K562 (cell line): ENCODE measurements around the gene S100A10. TPM values are rescaled to one million over a fixed set of nuclear protein-coding genes. Genes with fewer than 3 reads are reported as not detected.

Source experiments
- DACH1 ChIP-seq: fragments of 450-650 bp; IDR thresholded peaks from 2 replicates; pipeline ENCODE4 v1.6.1; 2018; ENCODE audit not compliant: partially characterized antibody
- FOXA1 ChIP-seq: fragments of 450-650 bp; IDR thresholded peaks from 2 replicates; pipeline ENCODE4 v1.6.1; 2016; ENCODE audit warnings: mild to moderate bottlenecking, borderline replicate concordance
- MECOM ChIP-seq: fragments of 250-450 bp; sonication (Bioruptor Pico); IDR thresholded peaks from 2 replicates; pipeline ENCODE4 v1.8.0; 2022; ENCODE audit warnings: inconsistent platforms
- NFE2 ChIP-seq: IDR thresholded peaks from 2 replicates; pipeline ENCODE4 v1.6.1; 2014; ENCODE audit warnings: antibody characterized with exemption, low read depth
- RNF2 ChIP-seq: sonication (generic); IDR thresholded peaks from 2 replicates; pipeline ENCODE4 v1.6.1; 2016
- ZNF24 ChIP-seq: fragments of 450-650 bp; IDR thresholded peaks from 2 replicates; pipeline ENCODE4 v1.6.1; 2016
- ZNF274 ChIP-seq: IDR thresholded peaks from 2 replicates; pipeline ENCODE4 v1.6.1; 2011; ENCODE audit warnings: low read depth, mild to moderate bottlenecking, low read length, moderate library complexity, borderline replicate concordance
- polyA plus RNA-seq, 8 experiments: library from polyadenylated mRNA; depleted of rRNA in 4 of 8; stranded (reverse) in 5 of 8; unstranded in 3 of 8; fragments of >200 nt; fragmentation: Nextera tagmentation in 2 of 8; fragmentation: Illumina TruSeq in 1 of 8; extraction: Ambion mirVana in 2 of 8; extraction: Trizol in 1 of 8; gene quantifications; 2 replicates each; pipeline versions ENCODE4 v1.2.1 to v1.2.3, GENCODE V29; 2011 to 2014; ENCODE audit warnings: inconsistent platforms in 1 of 8, missing spikeins in 1 of 8
- total RNA-seq, 7 experiments: library from RNA; depleted of rRNA in 6 of 7; stranded (reverse); fragments of >200 nt in 6 of 7; fragmentation: Illumina TruSeq in 2 of 7; extraction: Trizol in 2 of 7; gene quantifications; 2 replicates each; pipeline versions ENCODE4 v1.2.1 to v1.2.3, GENCODE V29; 2011 to 2021; ENCODE audit warnings: low replicate concordance in 1 of 7
- TF ChIP-seq, protein P1 (sequence below), 2 experiments: IDR thresholded peaks; 2 replicates each; pipeline ENCODE4 v1.6.1; 2011; ENCODE audit warnings: borderline replicate concordance in 1 of 2, control low read depth in 1 of 2, low read depth in 1 of 2, low read length in 1 of 2, mild to moderate bottlenecking in 1 of 2, mixed read lengths in 1 of 2, moderate library complexity in 1 of 2; ENCODE audit not compliant: insufficient read depth in 1 of 2, insufficient read length in 1 of 2, poor library complexity in 1 of 2, severe bottlenecking in 1 of 2; ENCODE audit errors: extremely low read depth in 1 of 2
- TF ChIP-seq, protein P2 (sequence below): fragments of 250-450 bp; sonication (Bioruptor Pico); IDR thresholded peaks from 2 replicates; pipeline ENCODE4 v1.4.0; 2020
- TF ChIP-seq, protein P3 (sequence below), 2 experiments: fragments of 450-650 bp; IDR thresholded peaks; 2 replicates each; pipeline ENCODE4 v1.6.1; 2016
- TF ChIP-seq, protein P4 (sequence below), 2 experiments: IDR thresholded peaks in 1 of 2; conservative IDR thresholded peaks in 1 of 2; 2 replicates each; pipeline ENCODE4 v1.6.1; 2016; ENCODE audit warnings: low read depth in 2 of 2, mild to moderate bottlenecking in 1 of 2, missing compliant biosample characterization in 1 of 2, missing genetic modification characterization in 1 of 2, moderate library complexity in 1 of 2

Gene S100A10
- total and polyA plus RNA-seq, 9 of the 15 experiments (the other 6 are each of a cell fraction or from before 2014, with no cell fraction given): 0.32 to 1.6 (median 0.50) TPM; not detected in 3

DNA sequence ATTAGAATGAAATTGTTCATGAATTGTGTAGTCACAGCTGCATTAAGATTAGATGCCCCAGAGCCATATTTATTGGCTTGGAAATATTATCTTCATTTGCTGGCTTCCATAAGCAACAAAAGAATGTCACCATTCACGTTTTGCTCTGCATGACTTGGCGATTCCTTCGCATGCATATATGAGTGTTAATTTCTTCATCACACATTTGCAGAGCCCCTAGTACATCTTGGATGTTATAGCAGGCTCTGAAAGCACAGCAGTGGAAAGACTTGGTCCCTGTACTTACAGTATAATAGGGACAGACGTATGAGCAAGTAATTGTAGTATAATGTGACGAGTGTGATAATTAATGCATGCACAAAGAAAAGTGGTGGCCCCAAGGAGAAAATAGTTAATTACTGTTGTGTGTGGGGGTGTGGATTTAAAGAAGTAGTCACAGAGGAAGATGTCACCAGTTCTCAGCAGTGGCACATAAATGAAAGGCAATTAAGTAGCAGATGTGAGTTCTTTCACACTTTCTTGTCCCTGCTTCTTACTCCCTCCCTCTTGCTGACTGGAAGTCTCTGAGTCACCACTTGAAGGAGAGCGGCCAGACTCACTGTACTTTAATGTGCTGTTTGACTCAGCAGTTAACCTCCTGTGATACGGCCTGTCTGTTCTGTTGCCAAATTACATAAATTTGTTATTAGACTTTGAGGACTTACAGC is 21.0 kb downstream of the S100A10 start (continued):
- TF ChIP-seq, protein P1, sequence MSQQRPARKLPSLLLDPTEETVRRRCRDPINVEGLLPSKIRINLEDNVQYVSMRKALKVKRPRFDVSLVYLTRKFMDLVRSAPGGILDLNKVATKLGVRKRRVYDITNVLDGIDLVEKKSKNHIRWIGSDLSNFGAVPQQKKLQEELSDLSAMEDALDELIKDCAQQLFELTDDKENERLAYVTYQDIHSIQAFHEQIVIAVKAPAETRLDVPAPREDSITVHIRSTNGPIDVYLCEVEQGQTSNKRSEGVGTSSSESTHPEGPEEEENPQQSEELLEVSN (IDR thresholded peaks at IDR 0.05; ENCODE audit: borderline replicate concordance in 1 of 2, extremely low read depth in 1 of 2, insufficient read depth in 1 of 2, insufficient read length in 1 of 2, low read depth in 1 of 2, low read length in 1 of 2, poor library complexity in 1 of 2, severe bottlenecking in 1 of 2): no peak
- TF ChIP-seq, protein P2, sequence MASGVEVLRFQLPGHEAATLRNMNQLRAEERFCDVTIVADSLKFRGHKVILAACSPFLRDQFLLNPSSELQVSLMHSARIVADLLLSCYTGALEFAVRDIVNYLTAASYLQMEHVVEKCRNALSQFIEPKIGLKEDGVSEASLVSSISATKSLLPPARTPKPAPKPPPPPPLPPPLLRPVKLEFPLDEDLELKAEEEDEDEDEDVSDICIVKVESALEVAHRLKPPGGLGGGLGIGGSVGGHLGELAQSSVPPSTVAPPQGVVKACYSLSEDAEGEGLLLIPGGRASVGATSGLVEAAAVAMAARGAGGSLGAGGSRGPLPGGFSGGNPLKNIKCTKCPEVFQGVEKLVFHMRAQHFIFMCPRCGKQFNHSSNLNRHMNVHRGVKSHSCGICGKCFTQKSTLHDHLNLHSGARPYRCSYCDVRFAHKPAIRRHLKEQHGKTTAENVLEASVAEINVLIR (CRISPR knock-in tag): no peak
- TF ChIP-seq ZNF274 (no peak), DACH1 (peak; percentile 69), ZNF24 (no peak), MECOM (CRISPR knock-in tag) (no peak), FOXA1 (no peak), NFE2 (peak; percentile 87), RNF2 (no peak)
- TF ChIP-seq, protein P3, sequence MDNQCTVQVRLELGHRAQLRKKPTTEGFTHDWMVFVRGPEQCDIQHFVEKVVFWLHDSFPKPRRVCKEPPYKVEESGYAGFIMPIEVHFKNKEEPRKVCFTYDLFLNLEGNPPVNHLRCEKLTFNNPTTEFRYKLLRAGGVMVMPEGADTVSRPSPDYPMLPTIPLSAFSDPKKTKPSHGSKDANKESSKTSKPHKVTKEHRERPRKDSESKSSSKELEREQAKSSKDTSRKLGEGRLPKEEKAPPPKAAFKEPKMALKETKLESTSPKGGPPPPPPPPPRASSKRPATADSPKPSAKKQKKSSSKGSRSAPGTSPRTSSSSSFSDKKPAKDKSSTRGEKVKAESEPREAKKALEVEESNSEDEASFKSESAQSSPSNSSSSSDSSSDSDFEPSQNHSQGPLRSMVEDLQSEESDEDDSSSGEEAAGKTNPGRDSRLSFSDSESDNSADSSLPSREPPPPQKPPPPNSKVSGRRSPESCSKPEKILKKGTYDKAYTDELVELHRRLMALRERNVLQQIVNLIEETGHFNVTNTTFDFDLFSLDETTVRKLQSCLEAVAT (IDR thresholded peaks at IDR 0.05): 0 out of 4 replicates have a peak, but pooled peaks of 1 of the 2 experiments have one; percentile 22
- TF ChIP-seq, protein P4, sequence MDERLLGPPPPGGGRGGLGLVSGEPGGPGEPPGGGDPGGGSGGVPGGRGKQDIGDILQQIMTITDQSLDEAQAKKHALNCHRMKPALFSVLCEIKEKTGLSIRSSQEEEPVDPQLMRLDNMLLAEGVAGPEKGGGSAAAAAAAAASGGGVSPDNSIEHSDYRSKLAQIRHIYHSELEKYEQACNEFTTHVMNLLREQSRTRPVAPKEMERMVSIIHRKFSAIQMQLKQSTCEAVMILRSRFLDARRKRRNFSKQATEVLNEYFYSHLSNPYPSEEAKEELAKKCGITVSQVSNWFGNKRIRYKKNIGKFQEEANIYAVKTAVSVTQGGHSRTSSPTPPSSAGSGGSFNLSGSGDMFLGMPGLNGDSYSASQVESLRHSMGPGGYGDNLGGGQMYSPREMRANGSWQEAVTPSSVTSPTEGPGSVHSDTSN (CRISPR knock-in tag; IDR thresholded peaks at IDR 0.05; ENCODE audit: low read depth): no peak
- TF ChIP-seq, protein P4 (tag; conservative IDR thresholded peaks at IDR 0.05; ENCODE audit: low read depth): peak; percentile 82
- TF ChIP-seq, all 486 proteins: peak for 43
